IPS DF 19.7 (cell line): ENCODE results near the gene URM1.

ENCODE experiments used
- DNase-seq: peaks from one replicate; pipeline ENCODE4 v3.0.0-alpha.2; 2013; ENCODE audit warnings: low read depth, low spot score

URM1 gene

DNA sequence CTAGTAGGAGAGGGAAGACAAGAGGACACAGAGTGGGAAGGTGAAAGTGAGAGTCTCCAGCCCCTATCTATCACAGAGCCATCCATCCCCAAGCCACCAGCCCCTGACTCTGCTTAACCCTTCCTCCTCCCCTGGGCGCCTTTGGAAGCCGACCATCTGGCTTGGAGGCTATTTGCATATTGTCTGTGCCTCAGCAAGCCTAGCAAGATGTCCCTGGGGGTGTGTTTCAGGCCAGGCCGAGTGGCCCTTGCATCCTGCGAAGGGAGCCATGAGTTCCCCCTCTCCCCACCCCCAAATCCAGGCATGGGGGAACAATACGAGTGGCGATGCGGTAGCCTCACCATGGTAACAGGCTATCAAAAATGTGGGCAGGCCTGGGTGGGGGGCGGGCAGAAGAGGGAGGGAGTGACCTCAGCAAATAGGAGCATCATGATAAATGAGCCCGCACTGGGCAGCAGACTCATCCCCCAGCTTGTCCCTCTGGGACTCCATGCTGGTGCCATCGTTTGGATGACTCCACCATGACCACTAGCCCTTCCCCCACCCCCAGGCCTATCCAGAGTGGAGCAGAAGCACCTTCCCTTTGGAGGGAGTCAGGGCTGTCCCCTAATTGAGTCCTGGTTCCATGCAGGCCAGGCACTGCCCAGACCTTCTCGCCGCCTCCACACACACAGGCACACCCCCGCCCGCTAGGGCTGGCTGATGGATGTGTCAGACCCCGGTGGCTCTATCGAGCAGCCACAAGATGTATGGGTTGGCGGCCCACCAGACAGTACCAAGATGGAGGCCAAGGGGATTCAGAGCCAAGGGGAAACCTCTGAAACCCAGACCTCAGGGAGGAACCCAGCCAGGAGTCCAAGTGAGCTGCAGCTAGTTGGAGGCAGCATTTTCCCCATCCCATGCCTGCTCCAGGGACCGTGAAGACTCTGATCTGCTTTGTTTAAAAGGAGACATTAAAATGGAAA, 14.6 kb downstream of the URM1 start:
- no peak for DNase-seq

DNA sequence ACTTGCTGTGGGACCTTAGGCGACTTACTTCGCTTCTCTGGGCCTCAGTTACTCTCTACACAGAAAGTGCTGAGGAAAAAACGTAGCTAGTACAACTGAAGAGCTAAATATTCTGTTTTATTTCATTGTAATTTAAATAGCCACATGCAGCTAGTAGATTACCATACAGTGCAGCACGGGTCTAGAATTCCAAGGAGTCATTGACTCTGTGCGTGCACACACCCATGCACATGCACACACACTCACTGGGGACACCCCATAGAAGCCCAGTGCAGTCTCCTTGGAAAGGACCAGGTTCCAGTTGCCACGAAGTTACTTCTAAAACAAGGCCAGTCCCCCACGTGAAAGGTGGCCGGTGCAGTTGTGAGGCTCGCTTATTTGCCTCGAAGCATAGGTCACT, 17.0 kb downstream of the URM1 start:
- DNase-seq: no peak

DNA sequence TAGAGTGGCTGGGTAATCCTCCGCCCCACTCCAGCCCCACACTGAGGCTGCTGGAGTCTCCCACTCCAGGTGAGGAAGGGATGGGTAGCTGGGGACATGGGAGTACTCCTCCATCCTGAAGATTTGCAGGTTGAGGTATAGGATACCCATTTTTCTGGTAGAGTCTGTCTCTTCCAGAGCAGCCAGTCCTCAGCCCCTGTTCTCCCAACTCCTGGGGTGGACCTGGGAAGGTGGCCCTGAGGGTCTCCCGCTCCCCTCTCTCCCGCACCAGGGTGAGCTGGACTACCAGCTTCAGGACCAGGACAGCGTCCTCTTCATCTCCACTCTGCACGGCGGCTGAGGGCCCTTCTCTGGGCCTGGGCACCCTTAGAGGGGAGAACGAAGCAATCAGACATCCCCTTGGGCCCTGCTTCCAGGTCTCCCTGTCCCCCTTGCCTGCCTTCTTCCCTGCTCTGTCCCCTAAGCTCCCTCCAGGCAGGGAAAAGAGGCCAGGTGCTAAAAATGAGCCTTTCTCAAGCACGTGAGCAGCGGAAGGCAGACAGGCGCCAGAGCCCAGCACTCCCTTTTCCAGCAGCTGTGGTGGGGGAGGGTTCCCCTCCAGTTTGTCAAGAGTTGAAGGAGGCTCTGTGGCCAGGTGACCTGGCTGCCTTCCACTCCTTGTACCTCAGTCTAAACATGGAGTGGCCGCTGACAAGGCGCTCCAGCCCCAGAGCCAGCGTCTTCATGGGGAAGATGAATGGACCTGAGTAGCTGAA, 18.4 kb downstream of the URM1 start:
- no peak for DNase-seq

DNA sequence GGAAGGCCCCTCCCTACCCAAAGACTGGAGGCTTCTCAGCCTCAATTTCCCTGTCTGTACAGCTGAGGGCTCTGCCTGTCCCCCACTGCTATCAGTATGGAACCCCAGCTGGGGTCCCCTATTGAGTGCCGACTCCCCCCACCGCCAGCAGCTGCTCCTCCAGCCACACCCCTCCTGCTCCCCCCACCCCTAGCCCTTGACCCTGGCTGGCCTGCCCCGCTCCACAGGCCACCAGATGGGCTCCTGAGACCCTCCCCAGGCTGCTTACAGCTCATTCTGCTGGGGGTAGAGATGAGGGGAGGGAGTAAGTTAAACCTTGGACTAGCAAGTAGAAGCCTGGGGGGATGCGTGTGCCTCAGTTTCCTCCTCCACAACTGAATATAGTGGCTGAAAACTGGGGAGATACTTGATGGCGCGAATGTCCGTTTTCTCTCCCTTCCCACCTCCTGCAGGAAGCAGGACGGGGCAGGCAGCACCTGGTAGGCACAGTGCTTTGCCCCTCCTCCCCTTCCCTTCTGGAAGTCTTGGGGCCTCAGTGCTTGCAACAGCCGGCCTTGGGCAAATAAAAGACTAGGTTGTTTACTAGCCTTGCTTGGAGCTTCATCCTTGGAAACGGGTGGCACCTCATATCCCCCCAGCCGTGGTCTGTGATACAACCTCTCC, 19.1 kb downstream of the URM1 start:
- DNase-seq: no peak

DNA sequence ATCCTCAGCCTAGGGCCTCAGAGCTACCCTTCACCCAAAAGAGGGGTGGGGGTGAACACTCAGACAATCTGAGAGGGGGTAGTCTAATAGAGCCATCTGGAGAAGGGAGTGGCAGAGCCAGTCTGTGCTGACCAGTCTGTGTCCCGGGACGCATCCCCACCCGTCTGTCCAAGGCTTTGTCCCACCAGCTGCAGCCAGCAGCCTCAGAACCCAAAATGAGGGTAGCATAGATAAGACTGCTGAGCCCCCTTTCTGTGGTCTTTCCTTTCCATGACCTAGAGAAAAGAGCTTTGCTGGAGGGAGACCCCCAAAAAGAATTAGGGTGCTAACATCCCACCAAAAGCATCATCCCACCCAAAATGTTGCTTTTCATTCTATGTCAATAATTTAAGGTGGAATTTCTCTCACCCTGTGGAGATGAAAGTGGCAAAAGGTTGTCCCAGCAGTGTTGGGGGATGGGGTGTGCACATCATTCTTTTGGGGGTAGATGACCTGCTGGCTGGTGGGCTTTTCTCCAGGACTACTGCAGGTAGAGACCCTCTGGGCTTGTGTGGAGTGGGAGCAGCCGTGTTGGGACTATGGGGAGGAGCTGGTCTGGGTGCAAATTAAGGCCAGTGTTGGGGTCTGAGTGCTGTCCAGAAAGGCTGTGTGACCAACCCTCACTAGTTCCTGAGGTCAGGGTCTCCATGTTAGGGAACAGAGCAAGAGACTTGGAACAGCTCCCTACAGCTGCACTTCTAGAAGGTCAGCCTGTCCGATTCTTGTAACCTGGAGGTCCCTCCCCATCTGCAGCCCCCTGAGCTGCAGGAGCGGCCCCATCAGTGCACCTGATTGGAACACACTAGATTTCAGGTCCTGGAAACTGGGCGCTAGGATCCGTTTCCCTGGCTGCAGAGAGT, 19.9 kb downstream of the URM1 start:
- no peak for DNase-seq

DNA sequence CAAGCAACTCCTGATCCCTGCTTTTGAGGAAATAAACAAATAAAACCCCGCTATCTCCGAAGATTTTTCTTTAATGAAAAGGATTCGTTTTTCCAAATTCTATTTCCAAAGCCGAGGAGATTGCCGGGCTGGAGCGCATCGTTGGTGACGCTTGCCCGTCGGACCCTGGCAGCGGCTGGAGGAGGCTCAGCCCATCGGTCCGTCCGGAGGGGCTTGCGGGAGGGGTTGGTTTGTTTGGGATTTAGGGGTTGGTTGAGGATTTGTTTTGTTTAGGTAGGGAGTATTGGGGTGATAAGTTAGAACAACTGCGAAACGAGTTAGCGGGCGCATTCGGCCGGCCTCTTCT, 20.8 kb downstream of the URM1 start:
- DNase-seq: no peak

DNA sequence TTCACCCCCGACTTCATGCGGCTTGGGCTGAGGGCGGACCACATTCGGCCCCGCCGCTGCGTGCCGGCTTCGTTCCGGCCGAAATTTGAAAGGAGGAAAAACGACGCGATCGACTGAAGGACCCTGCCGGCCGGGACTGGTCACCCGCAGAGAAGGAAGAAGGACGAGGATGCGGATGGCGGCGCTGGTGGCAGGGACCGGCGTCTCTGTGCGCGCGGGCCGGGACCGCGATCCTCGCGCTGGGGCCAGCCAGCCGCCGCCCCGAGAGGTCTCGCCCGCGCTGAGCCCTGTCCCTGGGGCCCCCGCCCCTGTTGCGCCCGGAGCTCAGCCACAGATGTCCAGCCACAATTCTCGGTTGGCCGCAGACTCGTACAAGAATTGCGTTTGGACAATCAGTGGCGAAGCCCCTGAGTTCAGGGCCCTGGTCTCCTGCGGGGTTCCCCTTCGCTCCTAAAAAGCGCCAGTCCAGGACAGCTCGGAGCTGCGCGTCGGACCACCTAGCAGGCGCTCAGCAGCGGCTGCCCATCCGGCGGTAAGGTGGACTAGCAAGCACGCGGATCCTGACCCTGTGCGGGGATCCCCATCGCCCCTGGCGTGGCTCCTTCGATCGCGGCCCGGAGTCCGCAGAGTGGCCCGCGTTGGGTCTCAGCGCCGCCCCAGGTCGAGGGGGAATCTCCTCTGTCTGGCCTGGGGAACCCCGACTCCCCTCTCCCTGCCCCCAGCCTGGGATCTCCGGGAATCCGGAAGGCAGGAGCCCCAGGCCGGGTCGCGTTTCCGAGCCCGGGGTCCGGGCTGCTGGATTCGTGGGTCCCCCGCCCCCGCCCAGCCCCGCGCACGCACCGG, 21.3 kb downstream of the URM1 start:
- DNase-seq: no peak

DNA sequence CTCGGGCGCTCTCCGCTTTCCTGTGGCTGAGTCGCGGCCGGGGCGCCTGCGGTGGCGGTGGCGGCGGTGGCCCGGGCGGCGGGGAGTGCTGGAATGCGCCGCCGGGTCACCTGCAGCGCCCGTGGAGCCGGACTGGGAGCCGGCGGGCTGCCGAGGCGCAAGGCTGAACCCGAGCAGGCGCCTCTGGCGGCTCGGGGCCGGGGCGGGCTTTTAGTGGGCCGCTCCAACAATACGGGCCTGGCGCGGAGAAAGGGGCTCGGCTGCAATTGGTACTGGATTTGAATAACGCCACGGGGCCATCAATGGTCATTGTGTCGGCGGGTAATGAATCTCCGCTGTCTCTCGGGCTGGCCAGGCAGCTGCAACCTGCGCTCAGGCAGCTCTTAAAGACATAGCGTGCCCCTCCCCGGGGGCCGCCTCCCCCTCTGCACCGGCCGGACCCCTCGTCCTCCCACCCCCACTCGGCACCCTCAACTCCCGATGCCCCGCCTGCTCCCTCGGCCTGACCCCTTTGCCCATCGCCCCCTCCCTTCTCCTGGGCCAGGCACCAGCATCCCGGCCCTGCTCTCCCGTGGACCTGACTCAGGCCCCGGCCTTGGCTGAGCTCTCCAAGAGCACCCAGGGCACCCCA, 22.1 kb downstream of the URM1 start:
- no peak for DNase-seq

DNA sequence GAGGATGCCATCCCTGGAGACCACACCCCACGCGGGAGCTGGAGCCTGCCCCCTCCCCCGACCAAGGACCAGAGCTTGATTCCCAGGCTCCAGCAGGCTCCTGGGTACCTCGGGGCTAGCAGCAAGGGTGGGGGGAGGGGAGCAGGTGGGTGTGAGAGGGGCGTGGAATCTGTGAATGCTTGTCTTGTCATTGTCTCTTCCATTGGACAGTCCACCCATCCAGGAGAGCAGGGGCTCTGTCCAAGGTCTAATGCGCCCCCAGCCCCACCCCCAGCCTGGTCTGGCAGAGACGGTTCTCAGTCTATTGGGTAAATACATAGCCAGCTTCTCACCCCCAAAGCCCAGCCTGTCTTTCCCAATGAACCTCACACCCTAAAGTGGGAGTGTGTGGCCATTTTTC, 22.8 kb downstream of the URM1 start:
- DNase-seq: no peak

DNA sequence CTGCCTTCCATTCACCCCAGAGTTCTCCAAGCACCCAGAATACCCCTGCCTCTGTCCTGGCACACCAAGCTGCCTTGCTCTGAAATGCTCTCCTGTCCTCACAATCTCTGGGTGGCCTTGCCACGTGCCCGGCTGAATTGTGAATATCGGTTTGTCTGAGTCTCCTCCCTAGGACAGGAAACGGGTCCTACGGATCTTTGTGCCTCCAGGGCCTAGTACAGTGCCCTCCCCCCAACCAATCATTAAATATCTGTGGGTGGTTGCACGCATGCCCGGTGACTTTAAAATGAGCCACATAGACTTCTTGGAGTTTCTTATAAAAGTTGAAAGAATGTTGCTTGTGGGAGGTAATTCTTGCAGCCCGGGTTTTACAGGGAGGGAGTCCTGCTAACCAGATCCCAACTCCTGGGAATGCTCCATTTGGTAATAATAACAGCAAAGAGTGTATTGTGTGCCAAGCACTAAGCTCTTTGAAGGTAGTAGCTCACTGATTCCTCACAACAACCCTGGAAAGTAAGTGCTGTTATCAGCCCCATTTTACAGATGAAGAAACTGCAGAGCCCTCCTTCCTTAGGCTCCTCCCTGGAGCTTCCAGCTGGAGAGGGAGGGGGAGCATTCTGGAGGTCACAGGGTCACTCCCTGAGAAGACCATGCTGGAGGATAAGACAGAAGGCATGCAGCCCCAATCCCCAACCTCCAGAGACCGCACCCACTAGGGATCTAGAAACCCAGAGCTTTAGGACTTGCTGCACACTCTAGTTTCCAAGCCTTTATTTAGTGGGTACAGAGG, 23.4 kb downstream of the URM1 start:
- no peak for DNase-seq

DNA sequence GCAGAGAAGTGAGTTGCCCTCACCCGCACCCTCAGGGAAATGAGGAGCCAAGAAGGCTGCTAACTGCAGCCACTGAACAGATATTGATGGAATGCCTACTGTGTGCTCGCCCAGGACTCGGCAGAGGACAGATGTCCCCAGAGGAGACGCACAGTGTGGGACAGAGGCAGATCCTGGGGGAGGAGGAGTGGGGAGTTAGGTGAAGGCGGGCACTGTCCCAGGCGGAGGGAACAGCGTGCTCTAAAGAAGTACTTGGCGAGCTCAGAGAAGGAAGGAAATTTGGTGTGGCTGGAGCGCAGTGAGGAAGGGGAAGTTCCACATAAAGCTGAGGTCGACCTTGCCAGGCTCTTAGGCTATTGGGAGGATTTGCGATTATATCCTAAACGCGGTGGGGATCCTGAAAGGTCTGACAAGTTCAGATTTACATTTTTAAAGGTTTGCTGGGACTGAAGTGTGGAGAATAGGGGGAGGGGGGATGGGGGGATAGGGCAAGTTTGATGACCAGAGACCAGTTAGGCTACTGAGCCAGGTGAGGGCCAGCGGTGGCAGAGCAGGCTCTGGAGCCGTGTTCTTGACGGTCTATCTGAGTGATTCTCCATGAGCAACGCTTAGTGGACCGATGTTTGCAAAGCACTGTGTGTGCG, 25.9 kb downstream of the URM1 start:
- DNase-seq: peak; percentile 88

DNA sequence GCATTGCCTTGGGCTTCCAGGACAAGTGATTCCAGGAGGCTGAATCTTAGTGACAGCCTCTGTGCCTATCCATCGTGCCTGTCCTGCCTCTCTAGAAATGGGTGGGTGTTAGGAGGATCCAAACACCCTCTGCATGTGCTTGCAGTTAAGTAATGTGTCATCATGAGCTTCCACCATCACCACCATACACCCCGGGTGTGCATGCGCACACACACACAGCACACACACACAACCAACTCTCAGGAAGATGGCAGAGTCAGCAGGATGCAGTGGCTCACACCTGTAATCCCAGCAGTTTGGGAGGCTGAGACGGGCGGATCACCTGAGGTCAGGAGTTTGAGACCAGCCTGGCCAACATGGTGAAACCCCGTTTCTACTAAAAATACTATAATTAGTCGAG, 26.7 kb downstream of the URM1 start:
- DNase-seq: no peak

DNA sequence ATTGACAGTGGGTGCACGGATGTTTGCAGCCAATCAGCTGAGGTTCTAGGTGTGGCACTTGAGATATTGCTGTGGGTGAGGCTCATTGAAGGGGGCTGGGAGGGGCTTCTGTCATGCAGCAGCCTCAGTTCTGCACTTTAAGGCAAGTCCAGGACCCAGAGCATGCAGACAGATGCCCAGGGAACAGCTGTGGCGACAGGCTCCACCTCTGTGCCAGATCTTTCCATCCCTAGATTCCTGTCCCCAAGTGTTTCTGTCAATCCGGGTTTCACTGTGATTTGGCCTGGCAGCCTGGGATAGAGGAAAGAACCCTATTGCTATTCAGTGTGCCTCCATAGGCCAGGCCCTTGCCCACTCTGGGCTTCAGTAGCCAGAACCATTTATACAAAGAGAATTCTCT, 28.7 kb downstream of the URM1 start:
- no peak for DNase-seq

DNA sequence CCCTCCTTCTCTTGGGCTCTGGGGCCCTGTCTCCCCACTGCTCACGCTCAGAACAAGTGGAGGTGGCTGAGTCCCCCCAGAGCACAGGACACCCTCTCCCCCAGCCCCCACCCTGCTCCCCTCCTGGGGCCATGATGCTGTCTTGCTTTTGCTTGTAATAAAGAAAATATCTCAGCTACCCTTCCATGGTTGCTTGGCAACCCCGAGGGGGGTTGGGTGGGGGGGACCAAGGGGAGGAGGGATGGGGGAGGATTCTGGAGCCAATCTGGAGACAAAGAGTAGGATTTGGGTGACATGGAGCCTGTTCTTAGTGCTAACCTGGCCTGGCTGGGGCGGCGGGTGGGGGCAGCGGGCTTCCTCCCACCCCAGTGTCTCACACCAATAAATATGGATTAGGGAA, 33.4 kb downstream of the URM1 start:
- no peak for DNase-seq

DNA sequence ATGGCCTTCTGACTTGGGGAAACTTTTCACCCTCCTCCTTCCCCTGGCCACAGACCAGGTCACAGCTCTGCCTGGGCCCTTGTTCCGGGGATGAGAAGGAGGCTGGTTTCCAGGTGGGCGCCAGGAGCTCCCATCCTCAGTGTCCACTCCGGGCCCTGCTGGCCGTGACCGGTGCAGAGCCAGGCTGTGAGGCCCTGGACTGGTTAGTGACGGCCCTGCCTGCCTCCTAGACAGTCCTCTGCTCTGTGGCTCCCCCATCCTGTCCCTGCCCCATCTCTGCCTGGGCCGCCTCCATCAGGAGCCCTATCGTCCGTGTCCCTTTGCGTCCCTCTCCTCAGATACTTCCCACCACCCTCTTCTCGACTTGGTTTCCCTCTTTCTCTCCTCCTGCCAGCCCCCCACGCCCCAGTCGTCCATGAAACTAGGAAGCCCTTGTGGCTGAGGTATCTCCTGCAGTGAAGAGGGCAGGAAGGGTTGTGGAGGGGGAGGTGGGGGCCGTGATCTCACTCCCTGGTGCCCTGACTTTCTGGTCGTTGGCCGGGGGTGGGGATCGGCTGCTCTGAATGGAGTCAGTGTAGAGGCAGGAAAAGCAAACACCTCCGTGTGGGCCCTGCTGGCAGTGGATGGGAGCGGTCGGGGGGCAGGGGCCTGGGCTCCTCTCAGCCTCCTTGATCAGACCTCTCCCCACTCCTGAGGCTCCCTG, 34.1 kb downstream of the URM1 start:
- no peak for DNase-seq

DNA sequence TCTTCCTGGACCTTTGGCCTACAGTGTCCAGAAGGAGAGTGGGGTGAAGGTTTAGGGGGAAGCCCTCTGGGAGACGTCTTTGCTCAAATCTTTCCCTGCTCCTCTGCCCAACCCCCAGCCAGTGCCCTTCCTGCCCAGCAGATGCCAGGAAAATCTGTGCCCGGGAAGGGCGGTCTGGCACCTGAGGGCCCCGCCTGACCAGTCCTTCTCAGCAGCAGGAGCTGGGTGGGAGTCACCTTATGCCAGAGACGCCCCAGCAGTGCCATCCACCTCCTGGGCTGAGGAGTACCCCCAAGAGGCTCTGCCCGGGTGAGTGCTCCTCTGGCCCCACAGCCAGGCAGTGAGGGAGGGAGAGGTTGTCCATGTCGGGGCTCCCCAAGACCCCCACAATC, 34.6 kb downstream of the URM1 start:
- no peak for DNase-seq

DNA sequence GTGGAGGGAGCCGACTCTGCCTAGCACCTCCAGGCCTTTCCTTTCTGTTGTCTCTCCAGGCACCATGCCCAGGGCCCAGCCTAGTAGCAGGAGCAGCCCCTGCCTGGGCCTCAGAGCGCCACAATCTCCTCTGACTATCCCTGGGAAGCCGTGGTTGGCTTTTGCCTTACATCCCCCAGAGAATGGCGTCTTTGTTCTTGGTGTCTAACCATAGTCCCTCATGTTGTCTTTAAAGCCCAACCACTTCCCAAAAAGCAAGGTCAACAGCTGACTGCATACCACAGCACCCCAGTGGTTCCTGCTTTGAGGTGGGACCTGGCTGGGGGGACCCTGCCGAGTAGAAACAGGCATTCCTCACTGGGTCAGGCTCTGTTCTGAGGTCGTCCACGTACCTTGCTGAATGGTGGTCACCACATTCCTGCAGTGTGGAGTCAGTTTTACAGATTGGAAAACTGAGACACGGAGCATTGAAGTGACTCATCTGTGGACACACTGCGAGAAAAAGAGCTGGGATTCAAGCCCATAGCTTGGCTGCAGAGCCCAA, 35.7 kb downstream of the URM1 start:
- DNase-seq: no peak

DNA sequence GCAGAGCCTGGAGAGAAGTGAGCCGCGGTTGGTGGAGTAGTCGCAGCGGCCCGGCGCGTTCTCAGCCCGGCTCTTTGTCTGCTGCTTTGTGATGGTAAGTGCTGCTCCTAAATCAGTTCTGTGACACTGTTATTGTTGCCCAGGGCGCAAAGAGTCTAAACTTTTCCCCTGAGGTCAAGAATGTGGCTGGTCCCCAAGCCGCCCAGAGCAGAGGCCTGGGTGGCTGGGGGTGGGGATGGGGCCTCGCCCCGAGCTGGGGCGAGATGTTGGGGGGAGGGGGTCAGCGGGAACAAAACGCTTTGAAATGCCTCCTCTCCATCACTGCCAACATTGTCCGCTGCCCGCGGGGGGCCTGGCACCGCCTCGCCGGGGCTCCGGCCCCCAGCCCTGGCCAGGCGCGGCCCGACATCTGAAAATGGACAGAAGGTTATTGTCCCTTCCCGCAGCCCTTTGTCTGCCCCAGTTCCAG, 37.8 kb downstream of the URM1 start:
- no peak for DNase-seq
